ENCODE measurements around the gene SH3BP2.

- TF ChIP-seq CTCF (conservative IDR thresholded peaks at IDR 0.05; ENCODE audit: low read length) (no peak), EZH2phosphoT487 (IDR thresholded peaks at IDR 0.05; ENCODE audit: borderline replicate concordance) (no peak)
Measured at GRCh38 chr4:2868877-2869487, 76.1 kb downstream of the SH3BP2 start.
